ENCODE results near the gene ULK3. TPM values are rescaled to one million over a fixed set of nuclear protein-coding genes. Genes with fewer than 3 reads are reported as not detected.

ULK3 gene
- total and polyA plus RNA-seq, 2 donors (not counting 3 experiments of a cell fraction or from before 2014, with no cell fraction given): 36.0 to 48.6 TPM

DNA sequence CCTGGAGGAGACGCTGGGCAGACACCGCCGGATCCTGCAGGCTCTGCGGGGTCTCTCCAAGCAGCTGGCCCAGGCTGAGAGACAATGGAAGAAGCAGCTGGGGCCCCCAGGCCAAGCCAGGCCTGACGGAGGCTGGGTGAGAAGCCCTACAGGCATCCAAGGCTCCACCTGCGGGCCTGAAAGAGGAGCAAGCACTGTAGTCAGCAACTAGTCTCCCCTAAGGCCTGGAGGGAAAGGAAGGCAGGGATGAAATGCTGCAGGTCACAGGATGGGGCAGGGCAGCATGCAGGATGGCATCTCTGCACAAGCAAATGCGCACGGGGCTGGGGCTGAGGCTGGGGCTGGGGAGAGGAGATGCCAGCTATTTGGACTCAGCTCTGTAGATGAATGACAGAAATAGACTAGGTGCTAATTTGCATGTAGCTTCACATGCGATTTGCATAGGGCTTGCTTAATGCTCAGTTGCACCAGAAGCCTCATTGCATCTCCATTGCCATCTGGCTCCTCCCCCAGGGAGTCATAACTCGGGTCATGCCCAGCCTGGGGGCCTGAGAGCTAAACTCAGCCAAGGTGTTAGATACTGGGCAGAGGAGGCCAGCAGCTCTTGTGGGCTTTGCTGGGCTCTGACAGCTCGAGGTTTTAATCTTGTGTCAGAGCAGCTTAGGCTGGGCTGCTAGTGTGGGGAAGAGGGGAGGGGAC, 21.7 kb downstream of the ULK3 start:
- Histone ChIP-seq H3K9me3 (replicated peaks; ENCODE audit: control insufficient read depth, insufficient read depth, low read length) (no peaks in the 10 kb centered on the region), H3K4me3 (replicated peaks in 1 of 3; ENCODE audit: insufficient read depth in 1 of 3, low read depth in 1 of 3, low read length in 3 of 3) (no peak overlapping the region), H3K4me1 (ENCODE audit: control insufficient read depth, extremely low read depth, insufficient read depth, low read length) (peaks cover 8% of the 10 kb centered on the region), H3K9ac (replicated peaks; ENCODE audit: extremely low read depth, insufficient read depth, low read length) (no peak overlapping the region), H3K27ac (ENCODE audit: insufficient read depth, low read depth, low read length) (no peak overlapping the region), H2AFZ (ENCODE audit: low read depth, low read length) (no peak overlapping the region), H3K4me2 (ENCODE audit: insufficient read depth, low read length) (no peak overlapping the region), H3K9me1 (replicated peaks; ENCODE audit: control insufficient read depth, extremely low read depth, insufficient read depth, low read length) (no peaks in the 10 kb centered on the region), H3K79me2 (ENCODE audit: control insufficient read depth, insufficient read depth, low read length) (no peaks in the 10 kb centered on the region), H3K36me3 (ENCODE audit: control insufficient read depth in 2 of 2, extremely low read depth in 1 of 2, insufficient read depth in 2 of 2, low read length in 2 of 2) (no peaks in the 10 kb centered on the region), H4K20me1 (replicated peaks; ENCODE audit: control insufficient read depth, extremely low read depth, insufficient read depth, low read length) (no peaks in the 10 kb centered on the region), H3K27me3 (ENCODE audit: control insufficient read depth in 2 of 2, insufficient read depth in 2 of 2, low read length in 2 of 2) (no peaks in the 10 kb centered on the region)
- DNase-seq (ENCODE audit: low read depth, low spot score) (no peak), FAIRE-seq (no peak)
- TF ChIP-seq, protein P1, sequence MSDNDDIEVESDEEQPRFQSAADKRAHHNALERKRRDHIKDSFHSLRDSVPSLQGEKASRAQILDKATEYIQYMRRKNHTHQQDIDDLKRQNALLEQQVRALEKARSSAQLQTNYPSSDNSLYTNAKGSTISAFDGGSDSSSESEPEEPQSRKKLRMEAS (IDR thresholded peaks at IDR 0.05; ENCODE audit: insufficient read depth, insufficient read length): no peak
- TF ChIP-seq MYC (IDR thresholded peaks at IDR 0.05; ENCODE audit: low read depth, low read length) (no peak), FOS (IDR thresholded peaks at IDR 0.05; ENCODE audit: borderline replicate concordance, insufficient read depth, low read length) (no peak), EZH2 (IDR thresholded peaks at IDR 0.05; ENCODE audit: borderline replicate concordance, low read depth, low read length, severe bottlenecking) (no peak), POLR2AphosphoS5 (IDR thresholded peaks at IDR 0.05; ENCODE audit: insufficient read depth, low read depth, low read length) (no peak)
- no TSS peak for BruUV-seq (replicated peaks)
- ChIA-PET POLR2A (no interaction called here), CTCF (interaction anchor here (0.9 to 1.5 kb wide), 5 partner anchors 10 to 85 kb away, joined by 3 to 5 read pairs (median 3); partner anchors contain the start of gene FAM219B)
- dilution Hi-C loops (cut with MboI; ENCODE audit: extremely low pct_ligation_motif_present, low sequenced_read_pairs) (no loop called here), intact Hi-C loops (cut with micrococcal nuclease) (no loop called here)

DNA sequence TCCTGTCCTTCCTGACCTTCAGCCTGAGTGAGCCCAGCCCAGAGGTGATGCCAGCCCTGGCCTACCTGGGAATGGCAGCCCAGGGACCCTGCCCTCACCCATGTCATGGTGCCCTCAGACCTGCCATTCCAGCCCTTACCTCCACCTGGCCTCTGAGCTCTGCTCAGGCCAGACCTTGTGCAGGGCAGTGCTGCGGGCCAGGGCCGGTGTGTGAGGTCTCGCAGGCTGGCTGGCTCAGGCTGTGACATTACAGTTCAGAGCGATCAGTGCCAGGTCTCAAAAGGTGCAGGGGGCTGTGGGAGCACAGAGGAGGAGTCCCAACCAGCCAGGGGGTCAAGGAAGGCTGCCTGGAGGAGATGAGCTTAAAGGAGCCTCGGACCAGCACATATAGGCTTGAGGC, 22.9 kb downstream of the ULK3 start:
- H3K9me1 ChIP-seq (replicated peaks; ENCODE audit: control insufficient read depth, extremely low read depth, insufficient read depth, low read length): no peaks in the 10 kb centered on the region
- H3K4me1 ChIP-seq (ENCODE audit: control insufficient read depth, extremely low read depth, insufficient read depth, low read length): peaks cover 8% of the 10 kb centered on the region
- no peaks in the 10 kb centered on the region for H3K27me3 ChIP-seq (ENCODE audit: control insufficient read depth in 2 of 2, insufficient read depth in 2 of 2, low read length in 2 of 2)
- dilution Hi-C loops (cut with MboI; ENCODE audit: extremely low pct_ligation_motif_present, low sequenced_read_pairs) (no loop called here), intact Hi-C loops (cut with micrococcal nuclease) (no loop called here)
- no peak overlapping the region for H3K9ac ChIP-seq (replicated peaks; ENCODE audit: extremely low read depth, insufficient read depth, low read length)
- H3K4me3 ChIP-seq (replicated peaks in 1 of 3; ENCODE audit: insufficient read depth in 1 of 3, low read depth in 1 of 3, low read length in 3 of 3): no peak overlapping the region
- CTCF ChIA-PET: interaction anchor here (0.7 to 1.5 kb wide), 2 partner anchors 15 to 51 kb away, joined by 3 to 4 read pairs; no protein-coding TSS in a partner anchor
- H2AFZ ChIP-seq (ENCODE audit: low read depth, low read length): no peak overlapping the region
- POLR2A ChIA-PET: interaction anchor here (0.5 kb wide), 1 partner anchor 84 kb away, joined by 4 read pairs; no protein-coding TSS in a partner anchor
- H3K79me2 ChIP-seq (ENCODE audit: control insufficient read depth, insufficient read depth, low read length): no peaks in the 10 kb centered on the region
- H3K9me3 ChIP-seq (replicated peaks; ENCODE audit: control insufficient read depth, insufficient read depth, low read length): no peaks in the 10 kb centered on the region
- no peaks in the 10 kb centered on the region for H3K36me3 ChIP-seq (ENCODE audit: control insufficient read depth in 2 of 2, extremely low read depth in 1 of 2, insufficient read depth in 2 of 2, low read length in 2 of 2)
- no peaks in the 10 kb centered on the region for H4K20me1 ChIP-seq (replicated peaks; ENCODE audit: control insufficient read depth, extremely low read depth, insufficient read depth, low read length)
- TF ChIP-seq MYC (IDR thresholded peaks at IDR 0.05; ENCODE audit: low read depth, low read length) (no peak), EZH2 (IDR thresholded peaks at IDR 0.05; ENCODE audit: borderline replicate concordance, low read depth, low read length, severe bottlenecking) (no peak), FOS (IDR thresholded peaks at IDR 0.05; ENCODE audit: borderline replicate concordance, insufficient read depth, low read length) (no peak), GATA2 (IDR thresholded peaks at IDR 0.05; ENCODE audit: insufficient read depth, insufficient read length, low read depth, low read length) (no peak), POLR2A (IDR thresholded peaks at IDR 0.05; ENCODE audit: low read depth, low read length) (no peak), JUN (IDR thresholded peaks at IDR 0.05; ENCODE audit: borderline replicate concordance, insufficient read depth, insufficient read length, low read depth) (no peak), POLR2AphosphoS5 (IDR thresholded peaks at IDR 0.05; ENCODE audit: insufficient read depth, low read depth, low read length) (no peak)
- TF ChIP-seq, protein P1 (IDR thresholded peaks at IDR 0.05; ENCODE audit: insufficient read depth, insufficient read length): no peak
- TF ChIP-seq, protein P2, sequence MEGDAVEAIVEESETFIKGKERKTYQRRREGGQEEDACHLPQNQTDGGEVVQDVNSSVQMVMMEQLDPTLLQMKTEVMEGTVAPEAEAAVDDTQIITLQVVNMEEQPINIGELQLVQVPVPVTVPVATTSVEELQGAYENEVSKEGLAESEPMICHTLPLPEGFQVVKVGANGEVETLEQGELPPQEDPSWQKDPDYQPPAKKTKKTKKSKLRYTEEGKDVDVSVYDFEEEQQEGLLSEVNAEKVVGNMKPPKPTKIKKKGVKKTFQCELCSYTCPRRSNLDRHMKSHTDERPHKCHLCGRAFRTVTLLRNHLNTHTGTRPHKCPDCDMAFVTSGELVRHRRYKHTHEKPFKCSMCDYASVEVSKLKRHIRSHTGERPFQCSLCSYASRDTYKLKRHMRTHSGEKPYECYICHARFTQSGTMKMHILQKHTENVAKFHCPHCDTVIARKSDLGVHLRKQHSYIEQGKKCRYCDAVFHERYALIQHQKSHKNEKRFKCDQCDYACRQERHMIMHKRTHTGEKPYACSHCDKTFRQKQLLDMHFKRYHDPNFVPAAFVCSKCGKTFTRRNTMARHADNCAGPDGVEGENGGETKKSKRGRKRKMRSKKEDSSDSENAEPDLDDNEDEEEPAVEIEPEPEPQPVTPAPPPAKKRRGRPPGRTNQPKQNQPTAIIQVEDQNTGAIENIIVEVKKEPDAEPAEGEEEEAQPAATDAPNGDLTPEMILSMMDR (IDR thresholded peaks at IDR 0.05; ENCODE audit: extremely low read depth in 1 of 2, insufficient read depth in 1 of 2, low read depth in 1 of 2, low read length in 2 of 2): no peak
- FAIRE-seq (no peak), DNase-seq (ENCODE audit: low read depth, low spot score) (no peak)
- H3K27ac ChIP-seq (ENCODE audit: insufficient read depth, low read depth, low read length): no peak overlapping the region
- BruUV-seq (replicated peaks): no TSS peak
- no peak overlapping the region for H3K4me2 ChIP-seq (ENCODE audit: insufficient read depth, low read length)

Data from endothelial cell of umbilical vein (primary cell).